Adrenal gland (tissue), 12 donors: ENCODE data around the gene SOX18. TPM values are rescaled to one million over a fixed set of nuclear protein-coding genes. Genes with fewer than 3 reads are reported as not detected.

Experiments
- DNase-seq, 7 donors: peaks; one replicate each; pipeline ENCODE4 v3.0.0-alpha.2; 2019 to 2020
- H3K27ac ChIP-seq, 5 donors: fragments of 200-600 bp; sonication (generic) in 4 of 5; 1 replicate in 3 of 5; 2 replicates in 2 of 5; pipeline versions ENCODE4 v1.5.1 to v1.8.0; 2016 to 2020; ENCODE audit warnings: mild to moderate bottlenecking in 1 of 5
- H3K27me3 ChIP-seq: fragments of 200-600 bp; 2 replicates; pipeline ENCODE4 v1.8.0; 2021
- H3K36me3 ChIP-seq, 2 donors: fragments of 200-600 bp; replicated peaks in 1 of 2; 1 replicate in 1 of 2; 2 replicates in 1 of 2; pipeline versions ENCODE4 v1.5.1 to v1.8.0; 2018 to 2022
- H3K4me1 ChIP-seq, 2 donors: fragments of 200-600 bp; replicated peaks in 1 of 2; 1 replicate in 1 of 2; 2 replicates in 1 of 2; pipeline versions ENCODE4 v1.5.1 to v1.8.0; 2018 to 2021
- H3K4me3 ChIP-seq, 4 donors: fragments of 200-600 bp; sonication (generic) in 3 of 4; one replicate each; pipeline ENCODE4 v1.5.1; 2016 to 2018
- H3K9me3 ChIP-seq, 3 donors: fragments of 200-600 bp; sonication (generic) in 1 of 3; replicated peaks in 1 of 3; 1 replicate in 2 of 3; 2 replicates in 1 of 3; pipeline versions ENCODE4 v1.5.1 to v1.8.0; 2016 to 2021
- POLR2A ChIP-seq, 2 donors: fragments of 450-650 bp; IDR thresholded peaks; one replicate each; pipeline ENCODE4 v1.6.1; 2017; ENCODE audit warnings: antibody characterized with exemption in 2 of 2, mild to moderate bottlenecking in 2 of 2, moderate library complexity in 1 of 2
- whole genome bisulfite sequencing, 4 donors: extraction: QIAGEN DNeasy Blood & Tissue Kit in 2 of 4; methylation state at CpG; one replicate each; pipeline versions ENCODE4 v1.1.5 to v1.1.7; 2013 to 2017; 5-methylcytosine and 5-hydroxymethylcytosine counted together
- intact Hi-C, 2 donors: fragments of 100-400 bp; cut with DNase I; formaldehyde crosslinking; loops; one replicate each; pipeline versions ENCODE4 v1.14.1 to v1.15.0; 2022 to 2023
- polyA plus RNA-seq, 3 donors: library from polyadenylated mRNA; stranded (reverse); fragments of 200-250 nt in 2 of 3; fragments of 350-450 nt in 1 of 3; fragmentation: Illumina TruSeq in 1 of 3; extraction: RNeasy Lipid Tissue Mini Kit (QIAGEN cat#74804) in 1 of 3; gene quantifications; one replicate each; pipeline ENCODE4 v1.2.3, GENCODE V29; 2013 to 2014
- total RNA-seq, 9 donors: library from RNA; depleted of rRNA in 4 of 9; stranded (reverse); fragments of >200 nt in 4 of 9; fragments of 120-200 nt in 1 of 9; fragmentation: NEBNext Ultra II Directional in 1 of 9; extraction: Animal tissue kit (Norgen Biotek cat#: 25700) in 1 of 9; gene quantifications; one replicate each; pipeline versions ENCODE4 v1.1.0 to v1.2.4, GENCODE V29; 2013 to 2023
- TF ChIP-seq, protein P1 (sequence below), 6 experiments: fragments of 450-650 bp in 4 of 6; fragments of 200-600 bp in 2 of 6; sonication (generic) in 1 of 6; IDR thresholded peaks; 1 replicate in 5 of 6; 2 replicates in 1 of 6; pipeline versions ENCODE4 v1.5.1 to v1.8.0; 2016 to 2021; ENCODE audit warnings: antibody characterized with exemption in 6 of 6, mild to moderate bottlenecking in 2 of 6, moderate library complexity in 1 of 6
- donor health status: healthy with polysubstance abuse.
- donor health status: Bipolar disorder and iron deficiency.
- donor health status: DM: yes; HTN: yes; CAD: no.
- donor health status: DM: no; HTN: no; CAD: no.
- donor health status: DM: no; HTN: no; CAD: no.
- donor health status: DM: yes; HTN: yes; CAD: no.

The SOX18 gene
- total and polyA plus RNA-seq, 12 donors = 0.59 to 51.0 (median 23.3) TPM

DNA sequence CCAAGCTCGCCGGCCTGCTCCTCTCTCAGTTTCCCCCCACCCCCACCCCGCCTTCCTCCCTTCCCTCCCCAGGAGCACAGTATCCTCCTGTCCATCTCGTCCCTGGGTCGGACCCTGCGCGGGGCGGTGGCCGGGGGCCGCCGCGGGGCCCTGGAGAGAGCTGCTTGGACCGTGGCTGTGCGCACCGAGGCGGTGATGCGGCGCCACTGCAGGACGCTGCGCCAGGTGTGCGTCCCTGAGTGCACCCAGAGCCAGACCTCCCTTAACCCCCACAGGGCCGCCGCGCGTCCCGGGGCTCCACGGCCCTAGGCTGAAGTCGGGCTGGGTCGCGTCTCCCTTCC is 11.2 kb downstream of the SOX18 start:
- H3K27me3 ChIP-seq = peaks cover 21% of the 10 kb centered on the region
- WGBS, 4 donors = 2 to 20% (median 2%) methylated on average over 2 to 30 of the region's 30 CpGs; no CpG with 5 or more reads in 1 of the 4 donors
- peak overlapping the region in 1 of 4 donors; percentile 50 for H3K4me3 ChIP-seq
- peak overlapping the region in 1 of 5 donors; percentile 55 for H3K27ac ChIP-seq
- DNase-seq = no peak
- intact Hi-C loops = loop anchor here in 1 of 2 donors (10.0 kb wide), 1 partner anchor 77 kb away; no protein-coding TSS in a partner anchor
- TF ChIP-seq POLR2A (IDR thresholded peaks at IDR 0.05) = no peak
- TF ChIP-seq, protein P1, sequence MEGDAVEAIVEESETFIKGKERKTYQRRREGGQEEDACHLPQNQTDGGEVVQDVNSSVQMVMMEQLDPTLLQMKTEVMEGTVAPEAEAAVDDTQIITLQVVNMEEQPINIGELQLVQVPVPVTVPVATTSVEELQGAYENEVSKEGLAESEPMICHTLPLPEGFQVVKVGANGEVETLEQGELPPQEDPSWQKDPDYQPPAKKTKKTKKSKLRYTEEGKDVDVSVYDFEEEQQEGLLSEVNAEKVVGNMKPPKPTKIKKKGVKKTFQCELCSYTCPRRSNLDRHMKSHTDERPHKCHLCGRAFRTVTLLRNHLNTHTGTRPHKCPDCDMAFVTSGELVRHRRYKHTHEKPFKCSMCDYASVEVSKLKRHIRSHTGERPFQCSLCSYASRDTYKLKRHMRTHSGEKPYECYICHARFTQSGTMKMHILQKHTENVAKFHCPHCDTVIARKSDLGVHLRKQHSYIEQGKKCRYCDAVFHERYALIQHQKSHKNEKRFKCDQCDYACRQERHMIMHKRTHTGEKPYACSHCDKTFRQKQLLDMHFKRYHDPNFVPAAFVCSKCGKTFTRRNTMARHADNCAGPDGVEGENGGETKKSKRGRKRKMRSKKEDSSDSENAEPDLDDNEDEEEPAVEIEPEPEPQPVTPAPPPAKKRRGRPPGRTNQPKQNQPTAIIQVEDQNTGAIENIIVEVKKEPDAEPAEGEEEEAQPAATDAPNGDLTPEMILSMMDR (IDR thresholded peaks at IDR 0.05) = no peak
- H3K4me1 ChIP-seq = peaks cover 8 to 25% of the 10 kb centered on the region in 2 donors
- H3K36me3 ChIP-seq = peaks cover 0 to 3% of the 10 kb centered on the region in 2 donors
- no peaks in the 10 kb centered on the region for H3K9me3 ChIP-seq

DNA sequence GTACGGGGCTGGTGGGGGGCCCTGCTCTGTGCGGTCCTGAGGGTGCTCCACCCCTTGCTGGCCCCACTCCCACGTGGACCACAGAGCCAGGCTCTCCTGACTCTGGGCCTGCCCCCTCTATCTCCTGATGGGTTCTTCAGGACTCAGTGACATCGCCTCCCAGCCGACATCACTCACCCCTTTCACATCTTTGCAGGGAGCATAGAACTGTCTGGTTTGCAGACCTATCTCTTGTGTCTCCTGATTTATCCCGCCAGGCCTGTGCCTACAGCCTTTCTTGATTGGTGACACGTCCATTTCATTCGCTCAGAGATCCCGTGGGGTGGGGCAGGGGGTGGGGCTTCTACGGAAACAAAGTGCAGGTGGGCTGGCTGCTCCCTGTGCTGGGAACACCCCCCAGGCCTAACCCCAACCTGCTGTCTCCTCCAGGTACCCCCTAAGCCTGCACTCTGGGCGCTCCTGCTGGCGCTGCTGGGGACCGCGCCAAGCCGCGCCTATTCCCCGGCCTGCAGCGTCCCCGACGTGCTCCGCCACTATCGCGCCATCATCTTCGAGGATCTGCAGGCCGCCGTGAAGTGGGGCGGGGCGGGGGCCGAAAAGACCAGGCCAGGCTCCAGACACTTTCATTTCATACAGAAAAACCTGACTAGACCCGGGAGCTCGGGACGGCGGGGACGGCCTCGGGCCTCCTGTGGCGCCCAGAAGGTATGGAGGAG is 11.8 kb downstream of the SOX18 start:
- no peak for TF ChIP-seq POLR2A (IDR thresholded peaks at IDR 0.05)
- TF ChIP-seq, protein P1 (IDR thresholded peaks at IDR 0.05) = no peak
- H3K4me1 ChIP-seq = peaks cover 8 to 25% of the 10 kb centered on the region in 2 donors
- H3K9me3 ChIP-seq = no peaks in the 10 kb centered on the region
- WGBS, 4 donors = 9 to 21% (median 12%) methylated on average over 12 to 36 of the region's 36 CpGs
- H3K27me3 ChIP-seq = peaks cover 21% of the 10 kb centered on the region
- no peak overlapping the region for H3K4me3 ChIP-seq
- intact Hi-C loops = loop anchor here in 1 of 2 donors (10.0 kb wide), 1 partner anchor 77 kb away; no protein-coding TSS in a partner anchor
- no peak for DNase-seq
- no peak overlapping the region for H3K27ac ChIP-seq
- peaks cover 0 to 8% of the 10 kb centered on the region in 2 donors for H3K36me3 ChIP-seq

DNA sequence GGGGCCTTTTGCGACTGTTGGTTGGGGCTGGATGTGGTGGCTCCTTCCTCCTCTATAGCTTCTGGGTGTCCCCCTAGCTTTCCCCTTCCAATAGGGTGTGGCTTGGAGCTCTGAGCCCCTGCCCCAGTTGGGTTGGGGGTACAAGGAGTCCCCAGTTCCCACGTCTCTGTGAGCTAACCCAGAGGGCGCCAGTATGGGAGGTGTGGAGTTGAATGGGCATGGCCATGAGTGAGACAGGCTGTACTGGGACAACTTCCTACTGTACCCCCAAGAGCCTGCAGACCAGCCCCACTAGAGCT is 12.3 kb downstream of the SOX18 start:
- Histone ChIP-seq H3K4me3 (no peak overlapping the region), H3K9me3 (no peaks in the 10 kb centered on the region), H3K36me3 (peaks cover 0 to 13% of the 10 kb centered on the region in 2 donors), H3K27ac (no peak overlapping the region), H3K4me1 (peaks cover 8 to 22% of the 10 kb centered on the region in 2 donors), H3K27me3 (peaks cover 19% of the 10 kb centered on the region)
- no peak for DNase-seq
- intact Hi-C loops = loop anchor here in 1 of 2 donors (10.0 kb wide), 1 partner anchor 78 kb away; no protein-coding TSS in a partner anchor
- TF ChIP-seq, protein P1 (IDR thresholded peaks at IDR 0.05) = no peak
- no peak for TF ChIP-seq POLR2A (IDR thresholded peaks at IDR 0.05)
- 65 to 71% (median 69%) methylated on average over 3 of the region's 3 CpGs; no CpG with 5 or more reads in 1 of the 4 donors for WGBS, 4 donors

DNA sequence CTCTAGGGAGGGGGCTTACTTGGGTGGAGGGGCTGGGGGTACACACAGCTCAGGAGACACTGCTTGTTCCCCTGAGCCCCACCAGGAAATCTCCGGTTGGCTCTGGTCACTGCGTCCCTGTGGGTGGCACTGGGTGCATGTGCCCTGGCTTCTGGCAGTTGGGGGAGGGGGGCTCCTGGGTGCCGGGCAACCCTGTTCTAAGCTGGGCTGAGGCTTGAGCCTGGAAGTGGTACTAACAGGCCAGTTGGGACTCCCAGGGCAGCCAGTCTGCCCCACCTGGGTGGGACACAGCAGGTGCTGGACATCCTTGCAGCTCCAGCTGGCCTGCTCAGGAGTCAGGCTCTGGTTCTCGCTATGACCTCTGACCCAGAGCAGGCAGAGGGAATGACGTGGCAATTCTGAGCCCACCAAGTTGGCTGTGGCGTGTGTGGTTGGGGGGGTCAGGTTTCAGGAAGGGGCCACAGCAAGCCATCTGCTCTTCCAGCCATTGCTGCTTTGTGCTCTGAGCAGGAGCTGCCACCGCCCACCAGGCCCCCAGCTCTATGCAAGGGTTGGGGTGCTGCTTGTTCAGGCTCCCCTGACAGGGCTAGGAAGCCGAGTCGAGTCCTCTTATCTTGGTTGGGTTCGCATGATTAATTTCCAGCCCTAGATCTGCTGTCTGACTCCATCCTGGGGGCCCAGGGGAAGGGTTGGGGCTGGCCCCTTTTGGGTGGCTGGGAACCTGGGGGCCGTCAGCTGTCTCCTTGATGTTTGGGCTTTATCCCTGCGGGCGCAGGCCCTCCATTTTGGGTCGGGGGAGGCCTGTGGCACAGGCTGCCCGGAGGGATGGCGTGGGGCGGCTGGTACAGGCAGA is 12.9 kb downstream of the SOX18 start:
- DNase-seq = no peak
- peaks cover 13% of the 10 kb centered on the region for H3K27me3 ChIP-seq
- H3K27ac ChIP-seq = no peak overlapping the region
- no peaks in the 10 kb centered on the region for H3K9me3 ChIP-seq
- H3K36me3 ChIP-seq = peaks cover 0 to 19% of the 10 kb centered on the region in 2 donors
- no peak overlapping the region for H3K4me3 ChIP-seq
- intact Hi-C loops = loop anchor here in 1 of 2 donors (10.0 kb wide), 1 partner anchor 78 kb away; no protein-coding TSS in a partner anchor
- WGBS, 4 donors = 49 to 62% (median 55%) methylated on average over 10 to 17 of the region's 17 CpGs
- TF ChIP-seq, protein P1 (IDR thresholded peaks at IDR 0.05) = no peak
- no peak for TF ChIP-seq POLR2A (IDR thresholded peaks at IDR 0.05)
- H3K4me1 ChIP-seq = peaks cover 8 to 18% of the 10 kb centered on the region in 2 donors
